ENCODE measurements around the gene TMUB1.

DNA sequence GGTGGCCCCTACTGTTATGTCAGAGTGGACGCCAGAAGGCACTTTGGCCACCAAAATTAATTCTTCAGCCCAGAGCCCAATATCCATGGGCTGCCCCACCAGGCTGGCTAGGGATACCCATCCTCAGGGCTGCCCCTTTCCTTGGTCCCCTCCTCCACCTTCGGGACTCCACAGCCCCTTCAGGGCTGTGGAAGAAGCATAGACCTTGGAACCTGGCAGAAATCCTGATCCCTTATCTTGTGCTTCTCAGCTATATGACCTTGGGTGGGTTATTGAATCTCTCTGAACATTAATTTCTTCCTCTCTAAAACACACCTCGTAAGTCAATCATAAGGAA lies 499 bp upstream of the TMUB1 start:
- TF ChIP-seq CTCF (IDR thresholded peaks at IDR 0.05; ENCODE audit: low read depth, low read length) = no peak
- TF ChIP-seq EZH2phosphoT487 (IDR thresholded peaks at IDR 0.05; ENCODE audit: low read depth) = no peak

Data from OCI-LY3 (cell line).